ENCODE results near the gene ARID3A.
"Not testable (repeated sequence)": the region's sequence is repeated elsewhere in the genome, so short reads cannot be mapped to it uniquely, and the experiment has no call there.

The ARID3A gene

DNA sequence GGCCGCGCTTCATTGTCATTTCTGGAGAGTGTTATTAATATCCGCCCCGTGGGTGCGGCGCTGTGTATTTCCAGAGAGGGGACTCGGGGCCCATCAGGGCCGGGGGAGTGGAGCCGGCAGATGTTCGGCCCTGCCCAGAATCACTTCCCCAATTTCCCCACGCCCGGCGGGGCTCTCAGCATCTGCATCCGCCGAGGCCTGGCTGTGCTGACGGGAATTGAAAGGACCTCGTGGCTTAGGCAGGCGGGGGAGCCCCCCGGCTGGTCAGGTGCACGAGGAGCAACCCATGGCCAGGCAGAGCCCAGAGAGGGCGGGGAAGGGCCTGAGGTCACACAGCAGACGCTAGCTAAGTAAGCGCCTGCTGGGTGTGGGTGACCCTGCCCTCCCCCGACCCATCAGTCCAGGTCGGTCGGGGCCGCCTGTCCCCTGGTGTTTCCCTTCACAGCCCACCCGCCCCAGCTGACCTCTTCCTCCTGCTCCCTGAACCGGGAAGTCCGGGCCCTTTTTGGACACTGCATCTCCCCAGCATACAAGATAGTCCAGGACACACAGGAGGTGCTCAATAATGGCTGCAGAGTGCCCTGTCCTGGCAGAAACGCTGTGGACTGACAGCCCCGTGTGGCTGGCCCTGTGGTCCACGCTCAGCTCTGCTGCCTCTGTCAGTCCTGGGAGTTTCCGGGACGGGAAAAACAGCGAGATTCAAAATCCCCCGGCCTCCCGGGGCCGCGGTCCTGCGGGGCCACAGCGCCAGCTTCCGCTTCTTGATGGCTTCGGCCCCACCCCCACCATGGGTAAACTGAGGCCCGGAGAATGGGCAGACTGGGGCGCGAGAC is 22.1 kb downstream of the ARID3A start:
- peak; percentile 84 for DNase-seq

GRCh38 chr19:948842-949496 is 23.1 kb downstream of the ARID3A start:
- no peak for DNase-seq

DNA sequence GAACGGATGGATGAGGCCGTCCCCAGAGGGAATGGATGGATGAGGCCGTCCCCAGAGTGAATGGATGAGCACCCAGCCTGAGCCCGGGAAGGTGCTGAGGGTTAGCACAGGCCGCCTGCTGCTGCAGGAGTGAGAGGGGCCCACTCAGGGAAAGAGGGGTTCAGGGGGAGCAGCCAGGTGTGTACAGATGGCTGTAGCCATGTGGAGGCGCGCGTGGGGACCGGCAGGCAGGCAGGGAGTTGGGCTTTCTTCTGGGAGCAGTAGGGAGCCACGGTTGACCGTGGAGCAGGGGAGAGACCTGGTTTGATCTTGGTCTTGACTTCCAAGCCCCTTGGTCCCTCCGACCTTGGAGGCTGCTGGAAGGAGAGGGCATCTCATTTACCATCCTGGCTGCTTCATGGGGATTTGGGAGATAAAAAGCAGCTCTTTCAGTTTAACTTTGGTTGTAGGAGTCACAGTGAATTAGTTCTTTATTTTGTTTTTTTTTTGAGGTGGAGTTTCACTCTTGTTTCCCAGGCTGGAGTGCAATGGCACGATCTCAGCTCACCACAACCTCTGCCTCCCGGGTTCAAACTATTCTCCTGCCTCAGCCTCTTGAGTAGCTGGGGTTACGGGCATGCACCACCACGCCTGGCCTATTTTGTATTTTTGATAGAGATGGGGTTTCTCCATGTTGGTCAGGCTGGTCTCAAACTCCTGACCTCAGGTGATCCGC is 24.7 kb downstream of the ARID3A start:
- no peak for DNase-seq

DNA sequence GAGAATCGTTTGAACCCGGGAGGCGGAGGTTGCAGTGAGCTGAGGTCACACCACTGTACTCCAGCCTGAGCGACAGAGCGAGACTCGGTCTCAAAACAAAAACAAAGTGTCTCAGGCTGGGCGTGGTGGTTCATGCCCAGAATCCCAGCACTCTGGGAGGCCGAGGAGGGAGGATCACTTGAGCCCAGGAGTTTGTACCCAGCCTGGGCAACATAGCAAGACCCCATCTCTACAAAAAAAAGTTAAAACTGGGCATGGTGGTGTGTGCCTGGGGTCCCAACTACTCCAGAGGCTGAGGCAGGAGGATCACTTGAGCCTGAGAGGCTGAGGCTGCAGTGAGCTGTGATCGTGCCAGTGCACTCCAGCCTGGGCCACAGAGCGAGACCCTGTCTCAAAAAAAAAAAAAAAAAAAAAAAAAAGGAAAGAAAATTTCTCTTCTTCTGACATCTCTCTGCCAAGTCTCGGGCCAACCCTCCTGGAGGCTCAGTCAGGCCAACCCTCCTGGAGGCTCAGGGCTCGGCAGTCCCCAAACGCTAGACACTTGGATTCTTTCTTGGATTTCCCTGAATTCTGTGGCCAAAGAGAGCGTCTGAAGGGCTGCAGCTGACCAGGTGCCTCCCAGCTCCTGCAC is 26.3 kb downstream of the ARID3A start:
- no peak for DNase-seq

DNA sequence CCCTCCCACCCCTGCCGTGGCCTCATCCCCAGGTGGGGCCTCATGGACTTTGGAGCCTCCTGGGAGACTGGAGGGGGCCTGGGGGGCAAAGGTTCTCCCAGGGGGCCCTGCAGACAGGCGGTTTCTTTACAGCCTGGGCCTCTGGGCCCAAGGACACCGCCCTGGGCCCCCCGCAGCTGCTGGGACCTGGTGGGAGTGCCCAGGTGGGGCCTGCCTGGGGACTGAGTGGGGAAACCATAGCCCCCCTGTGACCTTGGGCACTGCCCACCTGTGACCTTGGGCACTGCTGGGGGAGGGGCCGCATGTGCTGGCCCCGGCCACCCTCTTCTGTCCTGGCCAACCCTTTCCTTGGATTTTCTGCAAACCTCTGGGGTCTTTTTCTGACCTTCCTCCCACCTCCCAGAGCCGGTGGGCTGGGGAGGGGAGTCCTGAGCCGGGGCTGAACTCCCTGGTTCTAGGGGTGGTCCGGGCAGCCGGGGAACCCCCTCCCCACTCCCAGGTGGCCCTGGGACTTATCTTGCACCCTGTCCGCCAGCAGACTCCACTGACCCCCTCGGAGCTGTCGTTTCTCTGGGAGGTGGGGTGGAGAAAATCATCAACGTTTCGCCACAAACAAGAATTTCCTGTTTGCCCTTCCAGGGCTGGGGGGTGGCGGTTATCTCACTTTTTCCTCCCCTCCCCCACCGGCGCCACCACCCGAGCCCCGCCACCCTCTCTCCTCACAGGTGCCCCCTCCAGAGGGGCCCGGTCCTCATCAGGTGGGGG is 27.0 kb downstream of the ARID3A start:
- no peak for DNase-seq

DNA sequence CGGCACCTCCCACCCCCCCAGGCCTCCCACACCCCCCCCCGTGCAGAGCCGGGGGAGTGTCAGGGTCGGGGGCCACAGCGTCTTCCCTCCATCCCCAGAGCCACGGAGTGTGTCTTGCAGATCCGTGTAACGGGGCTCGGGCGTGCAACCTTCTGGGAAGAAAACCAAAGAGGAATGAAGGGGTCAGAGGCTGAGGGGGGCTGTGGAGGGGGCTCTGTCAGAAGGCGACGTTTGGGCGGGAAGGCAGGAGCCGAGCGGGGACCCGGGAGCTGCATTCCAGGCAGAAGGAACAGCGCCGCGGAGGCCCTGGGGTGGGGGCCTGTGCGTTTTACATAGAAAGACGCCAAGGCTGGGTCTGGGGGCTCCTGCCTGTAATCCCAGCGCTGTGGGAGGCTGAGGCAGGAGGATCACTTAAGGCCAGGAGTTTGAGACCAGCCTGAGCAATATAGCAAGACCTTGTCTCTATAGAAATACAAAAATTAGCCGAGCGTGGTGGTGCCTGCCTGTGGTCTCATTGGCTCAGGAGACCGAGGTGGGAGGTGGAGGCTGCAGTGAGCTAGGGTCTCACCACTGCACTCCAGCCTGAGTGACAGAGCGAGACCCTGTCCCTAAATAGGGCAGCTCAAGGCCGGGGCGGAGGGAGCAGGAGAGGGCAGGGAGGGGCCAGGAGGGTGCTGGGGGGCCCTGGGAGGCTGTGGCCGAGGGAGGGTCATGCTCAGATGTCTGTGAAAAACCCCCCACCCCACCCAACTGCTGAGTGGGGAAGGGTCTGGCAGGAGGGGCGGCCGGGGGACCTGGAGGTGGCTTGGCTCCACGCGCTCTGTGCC is 27.8 kb downstream of the ARID3A start:
- no peak for DNase-seq

- no peak for DNase-seq
Observed at GRCh38 chr19:954272-954671, 28.4 kb downstream of the ARID3A start.

DNA sequence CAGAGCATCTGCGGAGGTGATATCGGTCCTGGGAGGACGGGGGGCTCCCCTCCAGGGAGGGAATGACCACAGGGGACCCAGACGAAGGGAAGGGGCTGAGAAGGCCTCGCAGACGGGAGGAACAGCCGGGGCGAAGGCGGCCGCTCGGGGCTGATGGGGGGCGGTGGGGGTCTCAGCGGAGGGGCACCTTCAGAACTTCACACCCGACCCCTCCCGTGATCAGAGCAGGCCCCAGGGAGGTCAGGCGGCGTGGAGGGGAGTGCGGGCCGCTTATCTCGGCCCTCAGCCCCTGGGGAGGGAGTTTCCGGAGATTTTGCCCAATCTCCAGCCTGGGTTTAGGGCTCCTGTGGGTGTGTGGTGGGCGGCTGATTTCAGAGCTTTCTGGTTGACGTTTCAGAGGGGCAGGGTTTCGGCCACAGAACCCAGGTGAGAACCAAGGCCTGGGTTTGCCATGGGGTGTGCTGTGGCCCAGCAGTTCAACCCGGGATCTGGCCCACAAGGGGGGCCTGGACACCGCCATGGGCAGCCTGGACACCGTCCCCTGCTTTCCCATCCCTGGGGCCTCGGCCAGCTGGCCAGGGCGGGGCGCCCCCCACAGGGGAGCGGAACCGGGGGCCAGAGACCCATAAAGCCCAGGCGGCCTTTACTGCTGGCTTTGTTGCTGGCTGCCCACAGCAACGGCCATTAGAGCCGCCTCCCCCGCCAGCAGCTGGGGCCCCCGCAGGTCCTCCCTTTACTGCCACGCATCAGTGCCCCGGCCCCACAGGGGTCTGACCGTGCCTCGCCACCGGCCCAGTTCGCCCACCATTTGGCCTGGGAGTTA is 29.0 kb downstream of the ARID3A start:
- no peak for DNase-seq

- DNase-seq = no peak
Observed at GRCh38 chr19:955803-956765, 30.2 kb downstream of the ARID3A start.

DNA sequence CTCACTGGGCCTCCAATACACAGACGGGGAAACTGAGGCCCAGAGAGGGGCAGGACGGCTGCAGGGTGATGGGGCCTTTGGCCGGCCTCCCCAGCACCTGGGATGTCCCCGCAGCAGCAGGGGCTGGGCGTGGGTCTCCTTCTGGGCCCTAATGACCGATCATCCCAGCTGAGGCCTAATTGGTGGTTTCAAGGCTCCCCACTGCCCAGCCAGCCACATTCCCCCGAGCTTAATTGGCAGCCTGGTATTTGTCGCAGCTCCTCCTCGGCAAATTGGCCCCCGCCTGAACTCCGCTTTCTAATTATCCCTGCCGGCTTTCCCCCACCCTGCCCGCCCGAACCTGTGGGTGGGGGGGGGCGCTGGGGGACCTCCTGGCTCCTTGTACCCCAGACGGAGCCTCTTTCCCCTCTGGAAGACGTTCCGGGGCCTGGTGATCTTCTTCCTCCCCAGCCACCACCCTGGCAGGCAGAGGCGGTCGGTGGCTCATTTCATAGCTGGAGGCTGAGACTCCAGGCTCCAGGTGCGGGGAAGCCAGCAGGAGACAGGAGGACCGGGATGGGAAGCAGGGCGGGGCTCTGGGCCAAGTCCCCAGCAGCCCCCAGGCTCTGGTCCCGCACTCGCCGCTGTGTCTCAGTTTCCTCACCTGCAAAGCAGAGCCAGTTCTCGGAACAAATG is 31.1 kb downstream of the ARID3A start:
- DNase-seq = no peak

DNA sequence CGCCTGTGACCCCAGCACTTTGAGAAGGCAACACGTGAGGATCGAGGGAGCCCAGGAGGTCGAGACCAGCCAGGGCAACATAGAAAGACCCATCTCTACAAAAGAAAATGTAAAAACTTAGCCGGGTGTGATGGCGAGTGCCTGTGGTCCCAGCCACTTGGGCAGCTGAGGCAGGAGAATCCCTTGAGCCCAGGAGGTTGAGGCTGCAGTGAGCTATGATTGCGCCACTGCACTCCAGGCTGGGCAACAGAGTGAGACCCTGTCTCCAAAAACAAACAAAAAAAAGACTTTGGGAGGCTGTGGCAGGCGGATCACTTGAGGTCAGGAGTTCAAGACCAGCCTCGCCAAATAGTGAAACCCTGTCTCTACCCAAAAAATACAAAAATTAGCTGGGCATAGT is 31.7 kb downstream of the ARID3A start:
- DNase-seq = not testable (repeated sequence)

DNA sequence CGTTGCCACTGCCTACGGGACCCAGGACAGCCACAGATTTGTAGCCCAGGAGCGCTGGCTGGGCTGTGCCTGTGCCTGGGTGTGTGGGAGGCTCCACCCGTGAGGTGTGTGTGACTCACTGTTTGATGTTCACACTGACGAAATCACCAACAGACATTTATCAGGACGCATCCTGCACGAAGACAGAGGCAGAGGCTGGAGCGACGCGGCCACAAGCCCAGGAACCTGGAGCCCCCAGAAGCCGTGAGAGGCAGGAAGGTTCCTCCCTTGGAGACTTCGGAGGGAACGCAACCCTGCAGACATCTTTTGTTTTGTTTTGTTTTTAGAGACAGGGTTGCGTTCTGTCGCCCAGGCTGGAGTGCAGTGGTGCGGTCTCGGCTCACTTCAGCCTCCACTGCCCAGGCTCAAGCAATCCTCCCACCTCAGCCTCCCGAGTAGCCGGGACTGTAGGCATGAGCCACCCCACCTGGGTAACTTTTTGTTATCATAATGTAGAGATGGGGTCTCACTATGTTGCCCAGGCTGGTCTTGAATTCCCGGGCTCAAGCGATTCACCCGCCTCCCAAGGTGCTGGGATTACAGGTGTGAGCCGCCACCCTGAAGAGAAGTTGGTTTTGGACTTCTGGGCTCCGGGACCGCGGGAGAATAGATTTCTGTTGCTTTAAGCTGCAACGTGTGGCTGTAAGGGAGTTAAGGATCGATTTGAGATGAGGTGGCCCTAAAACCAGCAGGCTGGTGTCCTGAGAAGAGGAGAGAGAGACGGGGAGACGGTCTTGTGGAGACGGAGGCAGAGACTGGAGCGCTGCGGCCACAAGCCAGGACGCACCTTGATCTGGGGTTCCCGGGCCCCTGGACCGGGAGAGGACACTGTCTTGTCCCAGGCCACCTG is 33.4 kb downstream of the ARID3A start:
- DNase-seq = no peak

GRCh38 chr19:960020-960419 is 34.2 kb downstream of the ARID3A start:
- no peak for DNase-seq

DNA sequence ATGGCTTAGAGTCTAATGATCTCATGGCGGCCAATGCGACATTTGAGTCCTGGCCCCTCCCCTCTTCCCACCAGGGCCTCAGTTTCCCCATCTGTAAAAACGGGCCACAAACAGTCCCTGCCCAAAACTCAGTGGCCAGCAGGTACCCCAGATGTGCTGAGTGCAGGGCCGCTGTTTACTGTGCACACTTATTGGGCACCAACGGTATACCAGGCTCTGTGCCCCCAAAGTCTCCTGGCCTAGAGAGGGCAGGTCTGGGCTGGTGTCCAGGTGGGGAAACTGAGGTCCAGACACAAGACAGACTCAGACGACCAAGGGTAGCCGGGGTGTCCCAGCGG is 34.7 kb downstream of the ARID3A start:
- DNase-seq = no peak

GRCh38 chr19:961866-962620 is 36.2 kb downstream of the ARID3A start:
- DNase-seq = no peak

DNA sequence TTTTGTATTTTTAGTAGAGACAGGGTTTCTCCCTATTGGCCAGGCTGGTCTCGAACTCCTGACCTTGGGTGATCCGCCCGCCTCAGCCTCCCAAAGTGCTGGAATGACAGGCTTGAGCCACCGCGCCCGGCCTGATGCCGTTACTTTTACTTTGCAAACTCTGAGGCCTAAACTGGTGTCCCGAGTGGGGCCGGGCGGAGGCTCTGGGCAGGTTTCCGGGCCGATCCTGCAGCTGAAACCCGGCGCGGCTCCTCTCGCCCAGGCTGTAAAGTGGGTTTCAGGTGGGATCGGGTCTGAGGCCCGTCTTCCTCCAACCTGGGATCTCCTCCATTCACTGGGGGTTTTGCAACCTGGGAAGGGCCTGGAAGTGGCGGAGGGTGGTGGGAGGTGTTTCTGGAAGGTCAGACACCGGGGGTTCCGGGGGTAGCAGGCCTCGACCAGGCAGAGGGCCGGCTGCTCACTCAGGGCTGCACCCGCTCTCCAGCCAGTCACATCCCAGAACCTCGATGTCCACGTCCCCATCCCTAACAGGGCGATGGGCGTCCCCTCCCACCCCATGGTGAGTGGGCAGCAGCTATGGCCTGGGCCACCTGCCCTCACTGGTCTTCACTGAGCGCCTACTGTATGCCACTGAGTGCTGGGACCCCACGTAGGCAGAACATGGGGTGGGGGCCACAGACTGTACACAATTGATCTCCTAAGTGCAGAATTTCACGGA is 37.0 kb downstream of the ARID3A start:
- no peak for DNase-seq

All from CD4-positive, alpha-beta T cell treated with Interferon gamma for 1 hour (primary cell).